Renal cortical epithelial cell (primary cell): ENCODE data around the gene SORT1. TPM values are rescaled to one million over a fixed set of nuclear protein-coding genes. Genes with fewer than 3 reads are reported as not detected.

Source experiments
- DNase-seq: peaks from one replicate; pipeline ENCODE4 v3.0.0-alpha.2; 2011; ENCODE audit warnings: low read depth
- total RNA-seq: library from RNA; depleted of rRNA; stranded (reverse); fragments of >200 nt; gene quantifications from 2 replicates; pipeline ENCODE4 v1.2.3, GENCODE V29; 2014

SORT1 gene
- total RNA-seq, 1 donor from 2014 or later, result 96.6 TPM

DNA sequence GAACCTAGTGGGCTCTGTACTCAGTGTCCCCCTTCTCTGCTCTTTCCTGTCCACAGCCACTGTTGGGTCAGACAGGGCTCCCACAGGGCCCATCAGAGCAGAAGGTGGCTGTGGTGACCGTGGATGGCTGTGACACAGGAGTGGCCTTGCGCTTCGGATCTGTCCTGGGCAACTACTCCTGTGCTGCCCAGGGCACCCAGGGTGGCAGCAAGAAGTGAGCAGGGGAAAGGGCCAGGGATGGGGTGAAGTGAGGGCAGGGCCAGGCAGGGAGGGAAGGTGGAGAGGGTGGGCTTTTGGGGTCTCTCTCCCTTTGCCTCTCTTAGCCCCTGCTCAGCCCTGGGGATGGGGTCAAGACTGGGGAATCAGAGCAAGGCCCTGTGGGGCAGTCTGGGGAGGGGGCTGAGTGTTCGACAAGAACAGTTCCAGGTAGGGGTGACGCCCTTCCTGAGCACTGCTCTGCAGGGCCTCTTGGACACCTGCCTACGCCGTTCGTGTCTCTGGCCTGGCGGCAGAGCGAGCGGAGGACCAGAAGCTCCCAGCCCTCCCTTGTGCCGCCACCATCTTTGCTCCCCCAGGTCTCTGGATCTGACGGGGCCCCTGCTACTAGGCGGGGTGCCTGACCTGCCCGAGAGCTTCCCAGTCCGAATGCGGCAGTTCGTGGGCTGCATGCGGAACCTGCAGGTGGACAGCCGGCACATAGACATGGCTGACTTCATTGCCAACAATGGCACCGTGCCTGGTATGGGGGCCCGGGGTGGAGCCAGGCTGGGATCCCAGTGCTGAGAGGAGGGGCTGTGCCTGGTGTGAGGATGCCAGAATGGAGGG, 135.3 kb downstream of the SORT1 start:
- no peak for DNase-seq

DNA sequence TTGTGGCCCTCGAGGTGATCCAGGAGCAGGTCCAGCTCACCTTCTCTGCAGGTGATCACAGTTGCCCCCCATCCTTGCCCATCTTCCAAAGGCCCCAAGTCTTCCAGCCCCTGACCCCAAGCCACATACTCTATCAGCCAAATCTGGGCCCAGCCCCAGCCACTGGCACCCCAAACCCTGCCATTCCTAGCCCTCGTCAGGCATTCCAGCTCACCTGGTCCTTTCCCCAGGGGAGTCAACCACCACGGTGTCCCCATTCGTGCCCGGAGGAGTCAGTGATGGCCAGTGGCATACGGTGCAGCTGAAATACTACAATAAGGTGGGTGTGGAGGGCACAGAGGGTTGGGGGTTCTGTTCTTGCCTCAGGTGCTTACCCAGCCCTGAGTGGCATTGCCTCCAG, 136.1 kb downstream of the SORT1 start:
- no peak for DNase-seq

DNA sequence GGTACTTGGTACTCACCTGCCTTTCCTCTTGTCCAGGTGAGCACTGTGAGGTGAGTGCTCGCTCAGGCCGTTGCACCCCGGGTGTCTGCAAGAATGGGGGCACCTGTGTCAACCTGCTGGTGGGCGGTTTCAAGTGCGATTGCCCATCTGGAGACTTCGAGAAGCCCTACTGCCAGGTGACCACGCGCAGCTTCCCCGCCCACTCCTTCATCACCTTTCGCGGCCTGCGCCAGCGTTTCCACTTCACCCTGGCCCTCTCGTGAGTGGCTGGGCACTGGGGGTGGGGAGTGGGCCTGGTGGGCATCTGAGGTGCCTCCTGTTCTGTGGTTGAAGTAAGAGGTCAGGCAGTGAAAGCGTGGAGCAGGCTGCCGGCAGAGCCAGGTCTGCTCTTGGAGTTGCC, 136.7 kb downstream of the SORT1 start:
- no peak for DNase-seq

DNA sequence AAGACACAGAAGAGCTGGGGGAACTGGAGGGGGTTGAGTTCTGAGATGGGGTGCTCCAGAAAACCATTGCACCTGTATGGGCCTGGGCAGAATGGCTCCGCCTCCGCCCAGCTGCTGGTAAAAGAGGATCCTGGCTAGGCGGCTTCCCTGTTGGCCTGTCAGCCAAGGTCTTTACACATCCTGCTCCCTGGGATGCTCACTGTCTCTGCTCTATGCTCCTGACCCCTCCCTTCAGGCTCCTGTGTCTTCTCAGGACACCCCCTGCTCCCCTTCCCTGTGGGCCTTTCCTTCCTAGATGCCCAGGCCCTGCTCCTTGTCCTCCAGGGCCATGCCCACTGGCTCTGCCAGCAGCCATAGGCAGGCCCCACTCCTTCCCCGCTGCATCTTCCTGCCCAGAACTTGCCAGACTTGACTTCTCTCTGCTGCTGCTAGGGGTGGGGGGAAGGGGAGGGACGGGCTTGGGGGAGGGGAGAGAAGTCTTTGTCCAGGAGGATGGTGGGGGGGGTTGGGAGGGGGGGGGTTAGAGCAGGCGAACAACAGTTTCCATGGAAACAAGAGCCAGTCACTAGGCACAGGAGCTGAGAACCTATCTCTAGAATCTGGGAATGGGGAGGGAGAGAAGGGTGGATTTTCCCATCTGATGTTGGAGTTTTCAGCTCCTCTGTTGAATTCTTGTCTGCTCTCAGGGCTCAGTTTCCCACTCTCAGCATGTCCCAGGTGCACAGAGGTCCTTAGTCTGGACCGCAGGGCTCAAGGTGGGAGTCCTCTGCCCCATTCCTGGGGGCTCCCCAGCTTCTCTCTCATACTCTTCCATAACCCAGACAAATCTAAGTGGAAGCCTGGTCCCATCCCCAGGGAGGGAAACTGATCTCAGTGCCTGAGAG, 137.8 kb downstream of the SORT1 start:
- DNase-seq, result no peak

Other genes with a start within 250 kb of the SORT1 start
- 223 and 265 TPM in 2 replicates for gene SARS1, start 184.0 kb downstream of the SORT1 start, total RNA-seq
- 8.5 and 75.9 TPM in 2 replicates for gene CELSR2, start 148.4 kb downstream of the SORT1 start, total RNA-seq
- 1.5 and 2.1 TPM in 2 replicates for gene PSRC1, start 114.8 kb downstream of the SORT1 start, total RNA-seq
- not detected in 2 replicates for gene MYBPHL, start 90.9 kb downstream of the SORT1 start, total RNA-seq
- 60.9 and 93.9 TPM in 2 replicates for gene PSMA5, start 28.5 kb upstream of the SORT1 start, total RNA-seq
- gene SYPL2, start 68.6 kb upstream of the SORT1 start, total RNA-seq, result 0.45 TPM in 1 of 2 replicates, not detected in the other
- gene ATXN7L2, start 86.0 kb upstream of the SORT1 start, total RNA-seq, result 1.5 and 1.6 TPM in 2 replicates
- 8.0 and 14.8 TPM in 2 replicates for gene CYB561D1, start 96.2 kb upstream of the SORT1 start, total RNA-seq
- 1.2 and 4.1 TPM in 2 replicates for gene AMIGO1, start 111.8 kb upstream of the SORT1 start, total RNA-seq
- gene GPR61, start 142.0 kb upstream of the SORT1 start, total RNA-seq, result 0.15 TPM in 1 of 2 replicates, not detected in the other
- 25.0 and 25.9 TPM in 2 replicates for gene GNAI3, start 150.7 kb upstream of the SORT1 start, total RNA-seq
- gene GNAT2, start 221.7 kb upstream of the SORT1 start, total RNA-seq, result 0.10 TPM in 1 of 2 replicates, not detected in the other
- gene AMPD2, start 221.9 kb upstream of the SORT1 start, total RNA-seq, result 62.7 and 71.7 TPM in 2 replicates